ENCODE measurements around the gene ZNF394.
A peak's percentile ranks its signal among the peaks of the same experiment; 100 is the strongest.
"Not testable (repeated sequence)": the region's sequence is repeated elsewhere in the genome, so short reads cannot be mapped to it uniquely, and the experiment has no call there.

Gene ZNF394

GRCh38 chr7:99499721-99500636 is at the start of gene ZNF394:
Gene ZNF394, minus strand, starts transcription at chr7:99500281. Its CDS starts 188 bp downstream, at chr7:99500093.
- DNase-seq: peak; percentile 93

GRCh38 chr7:99549545-99549944 is 49.5 kb upstream of the ZNF394 start:
- DNase-seq: not testable (repeated sequence)

- DNase-seq: not testable (repeated sequence)
These were observed 45.2 kb upstream of the ZNF394 start for GRCh38 chr7:99545308-99545707.

- DNase-seq: no peak
These were observed 43.8 kb upstream of the ZNF394 start for GRCh38 chr7:99543916-99544315.

GRCh38 chr7:99543081-99543671 is 43.1 kb upstream of the ZNF394 start:
- DNase-seq: no peak

- DNase-seq: no peak
These were observed 41.1 kb upstream of the ZNF394 start for GRCh38 chr7:99541212-99541611.

GRCh38 chr7:99540542-99540941 is 40.5 kb upstream of the ZNF394 start:
- no peak for DNase-seq

GRCh38 chr7:99539213-99539811 is 39.2 kb upstream of the ZNF394 start:
- no peak for DNase-seq

- DNase-seq: no peak
These were observed 35.6 kb upstream of the ZNF394 start for GRCh38 chr7:99535667-99536066.

- no peak for DNase-seq
These were observed 31.3 kb upstream of the ZNF394 start for GRCh38 chr7:99531354-99531765.

- DNase-seq: no peak
These were observed 25.8 kb upstream of the ZNF394 start for GRCh38 chr7:99525713-99526440.

GRCh38 chr7:99521399-99521798 is 21.3 kb upstream of the ZNF394 start:
- no peak for DNase-seq

GRCh38 chr7:99514050-99514449 is 14.0 kb upstream of the ZNF394 start:
- no peak for DNase-seq

- no peak for DNase-seq
These were observed 5.2 kb upstream of the ZNF394 start for GRCh38 chr7:99505324-99505662.

GRCh38 chr7:99504603-99505323 is 4.7 kb upstream of the ZNF394 start, which contains the start of gene ZKSCAN5:
Gene ZKSCAN5, plus strand, starts transcription at chr7:99504662. Its CDS starts 1,383 bp downstream, at chr7:99506045.
- peak; percentile 98 for DNase-seq

GRCh38 chr7:99504281-99504602 is 4.2 kb upstream of the ZNF394 start:
- DNase-seq: no peak

GRCh38 chr7:99501236-99501635 is 1.2 kb upstream of the ZNF394 start:
- not testable (repeated sequence) for DNase-seq

GRCh38 chr7:99500637-99501009 is 542 bp upstream of the ZNF394 start:
- no peak for DNase-seq

- peak; percentile 41 for DNase-seq
These were observed 735 bp downstream of the ZNF394 start for GRCh38 chr7:99499371-99499720.

- DNase-seq: no peak
These were observed 1.5 kb downstream of the ZNF394 start for GRCh38 chr7:99498546-99498944.

GRCh38 chr7:99497766-99498545 is 2.1 kb downstream of the ZNF394 start:
- no peak for DNase-seq

GRCh38 chr7:99493823-99494222 is 6.3 kb downstream of the ZNF394 start:
- no peak for DNase-seq
